ENCODE measurements around the gene C1orf167.

The C1orf167 gene

DNA sequence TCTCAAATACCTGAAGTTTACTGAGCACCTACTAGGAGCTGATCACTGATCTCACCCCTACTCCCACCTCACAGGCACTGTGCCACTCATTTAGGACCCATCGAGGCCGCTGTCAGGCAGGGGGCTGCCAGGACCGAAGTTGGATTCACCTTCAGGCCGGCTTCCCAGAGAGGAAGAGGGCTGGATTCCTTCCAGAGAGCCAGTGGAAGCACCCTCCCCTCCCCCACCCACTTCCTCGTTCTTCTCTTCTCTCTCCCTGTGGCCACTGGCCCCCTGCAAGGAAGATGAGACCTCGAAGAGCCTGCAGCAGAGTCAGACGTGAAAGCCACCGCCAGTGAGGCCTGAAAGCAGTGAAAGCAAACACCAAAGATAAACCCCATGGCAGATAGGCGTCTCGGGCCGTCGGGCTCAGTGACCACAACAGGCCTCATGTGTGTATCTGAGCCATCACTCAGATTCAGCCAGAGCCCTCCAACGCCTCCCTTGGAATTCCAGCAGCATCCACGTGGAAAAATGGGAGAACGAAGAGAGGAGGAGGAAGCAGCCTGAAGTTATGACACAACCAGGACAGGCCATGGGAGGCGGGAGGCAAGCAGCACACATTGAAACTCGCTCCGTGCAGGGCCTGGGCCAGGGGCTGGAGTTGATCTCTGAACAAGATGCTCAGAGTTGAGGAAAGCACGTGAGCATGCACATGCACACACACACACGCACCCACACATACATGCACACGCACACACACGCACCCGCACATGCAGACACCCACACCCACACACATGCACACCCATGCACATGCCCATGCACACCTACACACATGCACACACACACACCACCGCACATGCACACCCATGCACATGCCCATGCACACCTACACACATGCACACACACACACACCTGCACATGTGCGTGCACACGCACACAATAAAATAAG is 32.2 kb upstream of the C1orf167 start:
- TF ChIP-seq TAF1 (IDR thresholded peaks at IDR 0.05; ENCODE audit: low read depth) (no peak), FOXM1 (IDR thresholded peaks at IDR 0.05; ENCODE audit: borderline replicate concordance, low read depth) (no peak), TCF12 (IDR thresholded peaks at IDR 0.05; ENCODE audit: low read depth) (no peak), TEAD4 (IDR thresholded peaks at IDR 0.05) (no peak), CREB1 (IDR thresholded peaks at IDR 0.05; ENCODE audit: low read depth) (no peak), YY1 (IDR thresholded peaks at IDR 0.05; ENCODE audit: low read depth) (no peak), ZBTB7A (IDR thresholded peaks at IDR 0.05; ENCODE audit: low read depth) (no peak), EP300 (IDR thresholded peaks at IDR 0.05; ENCODE audit: borderline replicate concordance) (no peak), EGR1 (IDR thresholded peaks at IDR 0.05) (no peak), RAD21 (IDR thresholded peaks at IDR 0.05; ENCODE audit: low read depth) (no peak), CEBPB (IDR thresholded peaks at IDR 0.05) (no peak), NFIC (IDR thresholded peaks at IDR 0.05) (no peak)
- TF ChIP-seq, protein P1, sequence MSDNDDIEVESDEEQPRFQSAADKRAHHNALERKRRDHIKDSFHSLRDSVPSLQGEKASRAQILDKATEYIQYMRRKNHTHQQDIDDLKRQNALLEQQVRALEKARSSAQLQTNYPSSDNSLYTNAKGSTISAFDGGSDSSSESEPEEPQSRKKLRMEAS (IDR thresholded peaks at IDR 0.05) = no peak
- TF ChIP-seq, protein P2, sequence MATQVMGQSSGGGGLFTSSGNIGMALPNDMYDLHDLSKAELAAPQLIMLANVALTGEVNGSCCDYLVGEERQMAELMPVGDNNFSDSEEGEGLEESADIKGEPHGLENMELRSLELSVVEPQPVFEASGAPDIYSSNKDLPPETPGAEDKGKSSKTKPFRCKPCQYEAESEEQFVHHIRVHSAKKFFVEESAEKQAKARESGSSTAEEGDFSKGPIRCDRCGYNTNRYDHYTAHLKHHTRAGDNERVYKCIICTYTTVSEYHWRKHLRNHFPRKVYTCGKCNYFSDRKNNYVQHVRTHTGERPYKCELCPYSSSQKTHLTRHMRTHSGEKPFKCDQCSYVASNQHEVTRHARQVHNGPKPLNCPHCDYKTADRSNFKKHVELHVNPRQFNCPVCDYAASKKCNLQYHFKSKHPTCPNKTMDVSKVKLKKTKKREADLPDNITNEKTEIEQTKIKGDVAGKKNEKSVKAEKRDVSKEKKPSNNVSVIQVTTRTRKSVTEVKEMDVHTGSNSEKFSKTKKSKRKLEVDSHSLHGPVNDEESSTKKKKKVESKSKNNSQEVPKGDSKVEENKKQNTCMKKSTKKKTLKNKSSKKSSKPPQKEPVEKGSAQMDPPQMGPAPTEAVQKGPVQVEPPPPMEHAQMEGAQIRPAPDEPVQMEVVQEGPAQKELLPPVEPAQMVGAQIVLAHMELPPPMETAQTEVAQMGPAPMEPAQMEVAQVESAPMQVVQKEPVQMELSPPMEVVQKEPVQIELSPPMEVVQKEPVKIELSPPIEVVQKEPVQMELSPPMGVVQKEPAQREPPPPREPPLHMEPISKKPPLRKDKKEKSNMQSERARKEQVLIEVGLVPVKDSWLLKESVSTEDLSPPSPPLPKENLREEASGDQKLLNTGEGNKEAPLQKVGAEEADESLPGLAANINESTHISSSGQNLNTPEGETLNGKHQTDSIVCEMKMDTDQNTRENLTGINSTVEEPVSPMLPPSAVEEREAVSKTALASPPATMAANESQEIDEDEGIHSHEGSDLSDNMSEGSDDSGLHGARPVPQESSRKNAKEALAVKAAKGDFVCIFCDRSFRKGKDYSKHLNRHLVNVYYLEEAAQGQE (IDR thresholded peaks at IDR 0.05; ENCODE audit: low read depth) = no peak
- TF ChIP-seq, protein P3, sequence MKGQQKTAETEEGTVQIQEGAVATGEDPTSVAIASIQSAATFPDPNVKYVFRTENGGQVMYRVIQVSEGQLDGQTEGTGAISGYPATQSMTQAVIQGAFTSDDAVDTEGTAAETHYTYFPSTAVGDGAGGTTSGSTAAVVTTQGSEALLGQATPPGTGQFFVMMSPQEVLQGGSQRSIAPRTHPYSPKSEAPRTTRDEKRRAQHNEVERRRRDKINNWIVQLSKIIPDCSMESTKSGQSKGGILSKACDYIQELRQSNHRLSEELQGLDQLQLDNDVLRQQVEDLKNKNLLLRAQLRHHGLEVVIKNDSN (IDR thresholded peaks at IDR 0.05) = no peak

DNA sequence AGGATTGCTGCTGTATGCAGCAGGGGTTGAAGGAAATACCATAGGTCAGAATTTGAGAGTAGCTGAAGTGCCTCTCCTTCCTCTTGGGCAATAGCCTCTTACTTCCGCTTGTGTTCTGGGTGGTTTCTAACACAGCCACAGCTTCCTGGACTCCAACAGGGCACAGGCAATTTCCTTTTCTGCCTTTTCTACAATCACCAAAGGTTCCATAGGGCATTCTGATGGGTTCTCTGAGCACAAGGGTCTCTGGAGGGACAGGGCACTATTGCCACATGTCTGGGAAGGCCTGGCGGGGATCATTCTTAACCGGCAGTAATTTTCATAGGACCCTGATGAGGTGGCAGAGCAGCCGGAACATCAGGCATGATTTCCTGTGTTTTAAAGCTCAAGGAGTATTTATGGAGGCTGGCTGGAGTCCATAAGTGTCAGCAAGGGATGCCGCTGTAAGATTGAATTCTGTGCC is 31.5 kb upstream of the C1orf167 start:
- TF ChIP-seq TCF12 (IDR thresholded peaks at IDR 0.05; ENCODE audit: low read depth) = no peak
- TF ChIP-seq CEBPB (IDR thresholded peaks at IDR 0.05) = 0 out of 2 replicates have a peak, but pooled peaks have one; percentile 37
- no peak for TF ChIP-seq TAF1 (IDR thresholded peaks at IDR 0.05; ENCODE audit: low read depth)
- no peak for TF ChIP-seq EP300 (IDR thresholded peaks at IDR 0.05; ENCODE audit: borderline replicate concordance)

DNA sequence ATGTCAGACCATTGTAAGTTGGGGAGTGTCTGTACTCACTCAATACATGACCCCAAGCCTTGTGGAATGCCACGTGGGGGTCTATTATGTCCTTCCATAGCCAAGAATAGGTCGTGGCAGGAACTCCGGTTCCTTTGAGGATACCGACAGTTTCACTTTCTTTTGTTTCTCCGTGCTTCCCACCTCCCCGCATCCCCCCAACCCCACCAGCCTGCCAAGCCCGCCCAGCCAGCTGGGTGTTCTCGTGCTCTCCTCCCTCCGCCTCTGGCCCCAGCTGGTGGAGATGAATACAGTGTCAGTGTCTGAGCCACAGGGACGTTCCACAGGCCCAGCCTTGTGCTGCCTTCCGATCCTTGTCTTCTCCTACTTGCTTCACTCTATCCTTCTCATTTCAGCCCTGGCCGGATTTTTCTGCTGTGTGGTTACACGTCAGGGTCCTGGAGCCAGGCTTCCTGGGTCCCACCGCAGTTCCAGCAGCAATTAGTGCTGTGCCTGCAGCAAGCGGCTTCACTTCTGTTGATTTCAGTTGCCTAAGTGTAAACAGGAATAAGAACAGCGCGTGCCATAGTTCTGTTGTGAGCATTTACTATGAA is 30.2 kb upstream of the C1orf167 start:
- TF ChIP-seq FOXM1 (IDR thresholded peaks at IDR 0.05; ENCODE audit: borderline replicate concordance, low read depth) (no peak), TAF1 (IDR thresholded peaks at IDR 0.05; ENCODE audit: low read depth) (no peak), CREB1 (IDR thresholded peaks at IDR 0.05; ENCODE audit: low read depth) (no peak), ZBTB7A (IDR thresholded peaks at IDR 0.05; ENCODE audit: low read depth) (no peak), EGR1 (IDR thresholded peaks at IDR 0.05) (no peak), EP300 (IDR thresholded peaks at IDR 0.05; ENCODE audit: borderline replicate concordance) (no peak), NFIC (IDR thresholded peaks at IDR 0.05) (no peak), YY1 (IDR thresholded peaks at IDR 0.05; ENCODE audit: low read depth) (no peak), TEAD4 (IDR thresholded peaks at IDR 0.05) (no peak), TCF12 (IDR thresholded peaks at IDR 0.05; ENCODE audit: low read depth) (no peak)
- TF ChIP-seq, protein P1 (IDR thresholded peaks at IDR 0.05) = no peak
- TF ChIP-seq, protein P2 (IDR thresholded peaks at IDR 0.05; ENCODE audit: low read depth) = no peak
- TF ChIP-seq, protein P3 (IDR thresholded peaks at IDR 0.05) = no peak

DNA sequence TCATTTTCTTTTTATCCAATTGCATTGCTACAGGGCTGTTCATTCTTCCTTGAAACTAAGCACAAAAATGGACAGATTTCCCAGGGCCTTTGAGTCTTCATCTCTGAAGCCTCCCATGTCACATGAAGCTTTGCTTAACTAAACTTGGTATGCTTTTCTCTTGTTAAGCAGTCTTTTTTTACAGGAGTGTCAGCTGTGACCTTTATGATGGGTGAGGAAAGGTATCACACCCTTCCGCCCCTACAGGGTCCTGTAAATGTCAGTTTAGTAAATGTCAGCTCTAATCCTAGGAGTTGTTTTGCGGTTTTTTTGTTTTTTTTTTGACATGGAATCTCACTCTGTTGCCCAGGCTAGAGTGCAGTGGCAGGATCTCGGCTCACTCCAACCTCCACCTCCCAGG is 28.7 kb upstream of the C1orf167 start:
- TF ChIP-seq, protein P2 (IDR thresholded peaks at IDR 0.05; ENCODE audit: low read depth) = no peak
- no peak for TF ChIP-seq EGR1 (IDR thresholded peaks at IDR 0.05)
- TF ChIP-seq, protein P1 (IDR thresholded peaks at IDR 0.05) = no peak
- TF ChIP-seq ZBTB7A (IDR thresholded peaks at IDR 0.05; ENCODE audit: low read depth) = no peak
- TF ChIP-seq, protein P3 (IDR thresholded peaks at IDR 0.05) = no peak
- no peak for TF ChIP-seq EP300 (IDR thresholded peaks at IDR 0.05; ENCODE audit: borderline replicate concordance)
- no peak for TF ChIP-seq CEBPB (IDR thresholded peaks at IDR 0.05)
- no peak for TF ChIP-seq CREB1 (IDR thresholded peaks at IDR 0.05; ENCODE audit: low read depth)
- no peak for TF ChIP-seq YY1 (IDR thresholded peaks at IDR 0.05; ENCODE audit: low read depth)

All from Ishikawa (cell line).